ENCODE results near the gene ACO2.

DNA sequence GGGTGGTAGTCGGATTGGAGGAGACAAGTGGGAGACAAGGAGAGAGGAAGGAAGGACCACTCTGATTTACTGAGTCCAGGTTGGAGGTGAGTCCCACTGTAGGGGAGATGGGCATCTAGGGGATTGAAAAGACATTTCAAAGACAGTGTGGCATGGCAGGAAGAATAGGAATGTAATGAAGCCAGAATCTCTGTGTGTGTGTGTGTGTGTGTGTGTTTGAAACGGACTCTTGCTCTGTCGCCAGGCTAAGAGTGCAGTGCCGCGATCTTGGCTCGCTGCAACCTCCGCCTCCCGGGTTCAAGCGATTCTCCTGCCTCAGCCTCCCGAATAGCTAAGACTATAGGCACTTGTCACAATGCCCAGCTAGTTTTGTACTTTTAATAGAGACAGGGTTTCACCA lies 87.6 kb downstream of the ACO2 start:
- TF ChIP-seq, protein P1, sequence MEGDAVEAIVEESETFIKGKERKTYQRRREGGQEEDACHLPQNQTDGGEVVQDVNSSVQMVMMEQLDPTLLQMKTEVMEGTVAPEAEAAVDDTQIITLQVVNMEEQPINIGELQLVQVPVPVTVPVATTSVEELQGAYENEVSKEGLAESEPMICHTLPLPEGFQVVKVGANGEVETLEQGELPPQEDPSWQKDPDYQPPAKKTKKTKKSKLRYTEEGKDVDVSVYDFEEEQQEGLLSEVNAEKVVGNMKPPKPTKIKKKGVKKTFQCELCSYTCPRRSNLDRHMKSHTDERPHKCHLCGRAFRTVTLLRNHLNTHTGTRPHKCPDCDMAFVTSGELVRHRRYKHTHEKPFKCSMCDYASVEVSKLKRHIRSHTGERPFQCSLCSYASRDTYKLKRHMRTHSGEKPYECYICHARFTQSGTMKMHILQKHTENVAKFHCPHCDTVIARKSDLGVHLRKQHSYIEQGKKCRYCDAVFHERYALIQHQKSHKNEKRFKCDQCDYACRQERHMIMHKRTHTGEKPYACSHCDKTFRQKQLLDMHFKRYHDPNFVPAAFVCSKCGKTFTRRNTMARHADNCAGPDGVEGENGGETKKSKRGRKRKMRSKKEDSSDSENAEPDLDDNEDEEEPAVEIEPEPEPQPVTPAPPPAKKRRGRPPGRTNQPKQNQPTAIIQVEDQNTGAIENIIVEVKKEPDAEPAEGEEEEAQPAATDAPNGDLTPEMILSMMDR (conservative IDR thresholded peaks at IDR 0.05) = no peak
- TF ChIP-seq ZFX (IDR thresholded peaks at IDR 0.05) = no peak

All from C4-2B (cell line).